GM21526 (cell line): ENCODE data around the gene BCAS3.

Source experiments
- ATAC-seq: cut with Tn5 transposase; IDR thresholded peaks from one replicate; pipeline ENCODE4 v1.9.1; 2021; ENCODE audit warnings: moderate library complexity; ENCODE audit not compliant: unreplicated experiment, low FRiP score

The BCAS3 gene

DNA sequence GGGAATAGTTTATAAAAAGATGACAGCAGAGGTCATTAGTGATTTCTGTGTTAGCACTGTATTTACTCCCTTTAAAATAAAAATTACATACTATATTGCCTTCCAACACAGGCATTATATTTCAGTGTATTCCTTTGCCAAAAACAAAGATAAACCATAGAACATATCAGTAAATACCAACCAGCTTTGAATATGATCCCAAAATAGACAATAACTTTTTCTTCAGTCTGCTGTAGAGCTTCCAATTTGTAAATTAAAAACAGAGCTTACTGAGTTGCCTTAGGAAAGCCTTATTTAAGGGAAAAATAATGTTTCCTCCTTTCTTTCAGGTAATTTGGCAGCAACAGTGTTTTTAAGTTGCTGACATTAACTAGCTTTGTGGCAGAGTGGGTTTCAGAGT lies 369.9 kb downstream of the BCAS3 start:
- ATAC-seq: no peak

GRCh38 chr17:61048376-61049106 lies 370.9 kb downstream of the BCAS3 start:
- ATAC-seq: no peak

DNA sequence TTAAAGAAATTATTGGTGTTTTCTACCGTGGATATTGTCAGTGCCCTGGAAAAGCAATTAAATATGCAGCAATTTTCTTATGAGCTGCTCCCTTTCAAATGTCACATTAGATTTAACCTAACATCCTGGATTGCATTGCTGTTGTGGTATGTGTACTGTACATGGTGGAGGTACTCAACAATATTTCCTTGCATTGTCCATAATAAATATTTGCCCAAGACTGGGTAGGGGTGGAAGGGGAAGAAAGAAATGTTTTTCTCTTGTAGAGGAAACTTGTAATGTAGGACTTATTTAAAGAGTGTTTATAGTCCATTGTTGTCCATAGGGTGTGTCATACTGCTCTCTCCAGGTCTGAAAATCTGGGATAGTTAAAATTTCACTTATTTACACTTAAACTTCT lies 375.8 kb downstream of the BCAS3 start:
- no peak for ATAC-seq

DNA sequence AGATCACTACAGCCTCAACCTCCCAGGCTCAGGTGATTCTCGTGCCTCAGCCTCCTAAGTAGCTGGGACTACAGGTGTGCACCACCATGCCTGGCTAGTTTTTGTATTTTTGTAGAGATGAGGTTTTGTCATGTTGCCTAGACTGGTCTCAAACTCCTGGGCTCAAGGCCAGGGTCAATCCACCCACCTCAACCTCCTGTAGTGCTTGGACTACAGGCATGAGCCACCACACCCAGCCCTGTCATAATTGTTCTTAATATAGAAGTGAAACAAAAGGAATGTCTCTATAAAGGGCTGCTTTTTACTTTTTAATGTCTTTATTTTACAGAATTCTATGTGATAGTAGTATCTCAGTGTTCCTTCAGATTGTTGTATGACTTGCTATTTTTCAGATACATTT lies 376.8 kb downstream of the BCAS3 start:
- ATAC-seq: no peak

DNA sequence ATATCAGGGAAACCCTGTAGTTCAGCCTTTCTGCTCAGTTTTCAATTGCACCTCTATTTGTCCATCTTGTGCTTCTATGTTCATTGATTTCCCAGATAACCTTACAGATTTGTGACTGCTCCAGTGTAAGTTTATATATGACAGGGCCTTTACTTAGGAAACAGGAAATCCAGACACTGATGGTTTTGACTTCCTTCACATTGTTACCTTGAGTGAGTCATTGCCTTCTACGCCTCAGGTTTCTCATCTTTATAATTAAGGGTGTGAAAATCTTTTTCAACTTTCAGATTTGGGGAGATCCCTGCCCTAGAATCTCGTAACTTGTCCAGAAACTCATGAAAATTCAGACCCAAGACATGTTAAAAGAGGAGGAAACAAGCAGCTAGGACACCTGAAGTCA lies 379.6 kb downstream of the BCAS3 start:
- ATAC-seq: no peak

GRCh38 chr17:61058066-61058465 lies 380.4 kb downstream of the BCAS3 start:
- ATAC-seq: no peak

GRCh38 chr17:61063528-61063927 lies 385.9 kb downstream of the BCAS3 start:
- no peak for ATAC-seq

DNA sequence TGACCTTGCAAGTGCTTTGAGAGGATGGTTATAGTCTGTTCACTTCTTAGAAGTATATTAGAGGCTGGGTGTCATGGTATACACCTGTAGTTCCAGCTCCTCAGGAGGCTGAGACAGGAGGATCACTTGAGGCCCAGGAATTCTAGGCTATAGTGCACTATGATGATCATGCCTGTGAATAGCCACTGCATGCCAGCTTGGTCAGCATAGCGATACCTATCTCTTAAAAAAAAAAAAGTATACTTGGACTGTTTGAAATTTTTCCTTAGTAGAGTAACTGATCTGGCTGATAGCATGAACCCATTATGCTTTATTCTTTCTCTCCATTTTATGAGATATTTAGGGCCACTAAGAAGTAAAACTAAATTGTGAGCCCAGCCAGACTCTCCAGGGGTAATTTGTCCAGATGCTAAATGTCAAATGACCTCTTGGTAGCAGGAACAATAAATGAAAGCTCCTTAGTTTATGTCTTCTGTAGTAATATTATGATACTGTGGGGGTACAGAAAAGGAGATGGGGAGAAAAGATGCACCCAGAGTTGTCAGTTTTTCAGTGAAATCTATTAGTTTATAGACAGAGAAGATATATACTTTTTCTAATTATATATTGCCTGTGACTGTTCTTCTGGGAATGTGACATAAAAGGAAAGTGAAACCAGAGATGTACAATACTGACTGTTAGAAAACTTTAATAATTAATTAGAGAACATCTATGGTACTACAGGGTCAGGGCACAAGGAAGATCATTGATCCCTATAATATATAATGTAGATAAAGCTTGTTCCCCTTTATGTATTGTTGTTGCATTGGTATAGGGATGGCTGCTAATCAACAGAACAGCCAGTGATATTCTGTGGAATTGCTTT lies 386.7 kb downstream of the BCAS3 start:
- no peak for ATAC-seq

DNA sequence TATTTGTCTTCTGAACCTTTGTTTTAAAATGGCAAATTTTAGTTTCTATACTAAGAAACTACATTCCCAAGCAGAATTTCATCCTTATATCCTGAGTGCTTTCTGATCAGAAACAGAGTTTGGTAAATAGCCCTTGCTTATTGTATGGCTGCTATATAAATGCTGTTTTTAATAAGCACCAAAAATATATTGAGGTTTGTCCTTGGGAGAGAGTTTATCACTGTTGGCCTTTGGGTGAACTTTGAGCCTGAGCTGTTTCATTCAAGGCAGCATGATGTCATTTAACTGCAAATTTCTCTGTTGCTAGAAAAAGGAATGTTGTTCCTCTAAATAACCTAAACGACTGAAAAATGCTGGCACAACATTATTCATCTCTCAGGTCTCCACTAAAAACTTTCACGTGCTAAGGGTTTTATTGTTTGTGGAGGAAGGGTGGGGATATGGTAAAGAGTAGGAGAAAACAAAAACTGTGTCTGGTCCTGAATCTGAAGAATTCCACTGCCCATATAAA lies 387.7 kb downstream of the BCAS3 start:
- no peak for ATAC-seq

GRCh38 chr17:61066062-61066461 lies 388.4 kb downstream of the BCAS3 start:
- ATAC-seq: no peak

DNA sequence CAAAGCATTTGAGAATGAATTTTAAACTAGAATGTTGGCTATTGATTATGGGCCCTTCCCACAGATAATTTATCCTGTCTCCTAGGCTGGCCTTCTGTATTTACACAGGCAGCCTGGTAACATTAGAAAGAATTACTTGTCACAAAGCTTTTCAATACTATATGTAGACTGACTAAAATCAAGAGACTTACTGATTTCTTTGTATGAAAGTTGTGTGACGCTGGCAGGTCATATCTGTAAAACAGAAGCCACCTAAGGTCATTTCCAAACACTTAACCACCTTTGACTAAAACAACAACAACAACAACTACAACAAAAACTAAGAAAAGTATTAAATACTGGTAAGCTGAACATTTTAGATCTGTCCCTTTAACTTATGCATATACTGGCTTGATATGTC lies 393.0 kb downstream of the BCAS3 start:
- no peak for ATAC-seq

GRCh38 chr17:61072648-61073047 lies 395.0 kb downstream of the BCAS3 start:
- ATAC-seq: no peak

- no peak for ATAC-seq
Measured at GRCh38 chr17:61073131-61073530, 395.5 kb downstream of the BCAS3 start.

DNA sequence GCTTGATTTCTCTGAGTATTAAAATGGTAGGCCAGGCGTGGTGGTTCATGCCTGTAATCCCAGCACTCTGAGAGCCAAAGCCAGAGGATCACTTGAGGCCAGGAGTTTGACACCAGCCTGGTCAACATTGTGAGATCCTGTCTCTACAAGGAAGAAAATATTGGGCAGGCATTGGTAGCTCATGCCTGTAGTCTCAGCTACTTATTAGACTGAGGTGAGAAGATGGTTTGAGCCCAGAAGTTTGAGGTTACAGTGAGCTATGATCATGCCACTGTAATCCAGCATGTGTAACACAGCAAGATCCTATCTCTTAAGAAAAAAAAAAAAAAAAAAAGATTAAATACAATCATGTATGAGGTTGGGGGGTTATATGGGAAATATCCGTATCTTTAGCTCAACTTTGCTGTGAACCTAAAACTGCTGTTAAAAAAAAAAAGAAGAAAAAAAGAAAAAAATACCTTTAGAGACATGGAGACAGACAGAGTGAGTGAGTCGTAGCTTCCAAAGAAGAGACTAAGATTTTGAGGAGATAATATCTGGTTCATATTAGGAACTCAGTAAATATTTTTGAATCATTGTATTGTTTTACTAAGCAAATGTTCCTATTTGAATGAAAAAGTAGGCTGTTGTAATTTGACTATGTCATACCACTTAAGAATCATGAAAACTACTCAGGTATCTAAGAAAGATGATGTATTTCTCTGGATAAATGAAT lies 396.3 kb downstream of the BCAS3 start:
- no peak for ATAC-seq

GRCh38 chr17:61075988-61076387 lies 398.3 kb downstream of the BCAS3 start:
- ATAC-seq: no peak

DNA sequence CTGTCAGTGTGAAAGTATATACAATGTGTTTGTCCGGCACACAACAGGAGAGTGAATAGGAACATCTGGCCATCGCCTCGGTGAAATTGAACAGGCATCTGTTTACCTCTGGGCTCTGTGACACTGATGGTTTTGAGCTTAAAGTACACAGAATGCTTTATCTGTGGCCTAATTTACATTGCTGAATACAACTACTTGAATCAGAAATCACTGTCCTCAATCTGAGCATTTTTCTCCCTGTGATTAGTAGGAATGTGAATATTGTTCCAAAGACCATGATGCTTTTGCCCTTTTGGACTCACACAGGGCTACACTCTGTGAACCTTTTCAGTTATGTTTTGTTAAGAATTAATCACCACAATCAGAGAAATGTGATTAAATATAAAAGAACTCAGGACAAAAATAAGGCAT lies 399.0 kb downstream of the BCAS3 start:
- no peak for ATAC-seq

GRCh38 chr17:61081959-61082358 lies 404.3 kb downstream of the BCAS3 start:
- no peak for ATAC-seq

DNA sequence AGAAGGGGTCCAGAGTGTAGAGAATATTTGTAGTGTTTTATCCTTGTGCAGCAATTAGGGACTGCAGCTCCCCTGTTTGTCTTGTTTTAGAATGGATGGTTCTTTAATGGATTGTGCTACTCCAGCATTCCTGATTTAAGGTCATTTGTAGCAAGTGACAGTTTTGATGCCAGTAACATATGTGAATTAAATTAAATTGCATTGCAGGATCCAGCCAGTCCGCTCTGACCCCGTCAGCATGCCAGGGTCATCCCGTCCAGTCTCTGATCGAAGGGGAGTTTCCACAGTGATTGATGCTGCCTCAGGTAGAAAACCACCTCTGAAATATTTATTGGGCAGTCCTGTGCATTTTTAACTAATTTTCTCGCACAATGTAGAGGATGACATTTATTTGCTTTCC lies 406.6 kb downstream of the BCAS3 start:
- no peak for ATAC-seq

GRCh38 chr17:61087024-61087423 lies 409.4 kb downstream of the BCAS3 start:
- ATAC-seq: no peak

- ATAC-seq: no peak
Measured at GRCh38 chr17:61088556-61088955, 410.9 kb downstream of the BCAS3 start.

DNA sequence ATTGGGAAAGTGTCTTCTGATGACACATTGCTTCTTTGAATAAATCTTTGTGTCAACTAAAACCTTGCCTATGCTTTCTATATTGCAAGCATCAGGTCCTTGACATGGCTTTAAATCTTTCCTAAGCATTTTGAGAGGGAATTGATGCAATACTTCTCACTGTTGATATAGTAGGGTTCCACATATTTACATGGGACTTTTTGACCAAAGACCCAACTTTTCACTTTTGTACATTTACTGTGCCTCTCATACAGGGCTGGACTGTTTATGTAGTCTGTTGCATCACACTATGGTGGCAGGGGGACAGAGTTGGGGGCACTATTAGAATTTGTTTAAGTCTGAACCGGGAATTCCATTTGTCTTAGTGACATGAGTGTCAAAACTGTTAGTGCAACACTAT lies 413.4 kb downstream of the BCAS3 start:
- ATAC-seq: no peak
